ENCODE measurements around the gene MKLN1.

Gene MKLN1

DNA sequence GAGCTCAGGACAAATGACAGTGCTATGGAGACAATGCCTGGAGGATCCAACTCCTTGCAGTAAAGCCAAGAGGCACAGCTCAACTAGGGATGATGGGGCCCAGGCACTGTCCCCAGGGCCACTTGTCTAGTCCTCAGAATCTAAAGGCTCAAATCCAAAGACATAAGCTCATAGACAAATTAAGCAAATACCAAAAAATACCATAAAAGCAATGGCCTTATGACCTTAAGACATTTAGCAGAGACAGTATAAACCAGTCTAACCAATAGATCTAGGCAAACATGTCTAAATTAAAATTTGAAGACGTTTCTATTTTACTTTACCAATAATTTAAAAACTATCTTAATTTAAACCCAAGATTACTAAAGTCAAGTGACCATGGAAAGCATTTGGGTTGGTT is 14.8 kb upstream of the MKLN1 start:
- TF ChIP-seq, protein P1, sequence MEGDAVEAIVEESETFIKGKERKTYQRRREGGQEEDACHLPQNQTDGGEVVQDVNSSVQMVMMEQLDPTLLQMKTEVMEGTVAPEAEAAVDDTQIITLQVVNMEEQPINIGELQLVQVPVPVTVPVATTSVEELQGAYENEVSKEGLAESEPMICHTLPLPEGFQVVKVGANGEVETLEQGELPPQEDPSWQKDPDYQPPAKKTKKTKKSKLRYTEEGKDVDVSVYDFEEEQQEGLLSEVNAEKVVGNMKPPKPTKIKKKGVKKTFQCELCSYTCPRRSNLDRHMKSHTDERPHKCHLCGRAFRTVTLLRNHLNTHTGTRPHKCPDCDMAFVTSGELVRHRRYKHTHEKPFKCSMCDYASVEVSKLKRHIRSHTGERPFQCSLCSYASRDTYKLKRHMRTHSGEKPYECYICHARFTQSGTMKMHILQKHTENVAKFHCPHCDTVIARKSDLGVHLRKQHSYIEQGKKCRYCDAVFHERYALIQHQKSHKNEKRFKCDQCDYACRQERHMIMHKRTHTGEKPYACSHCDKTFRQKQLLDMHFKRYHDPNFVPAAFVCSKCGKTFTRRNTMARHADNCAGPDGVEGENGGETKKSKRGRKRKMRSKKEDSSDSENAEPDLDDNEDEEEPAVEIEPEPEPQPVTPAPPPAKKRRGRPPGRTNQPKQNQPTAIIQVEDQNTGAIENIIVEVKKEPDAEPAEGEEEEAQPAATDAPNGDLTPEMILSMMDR (IDR thresholded peaks at IDR 0.05) = no peak
- no peak overlapping the region for H3K4me3 ChIP-seq
- no peak overlapping the region for H3K27ac ChIP-seq
- DNase-seq (ENCODE audit: low spot score) = no peak

DNA sequence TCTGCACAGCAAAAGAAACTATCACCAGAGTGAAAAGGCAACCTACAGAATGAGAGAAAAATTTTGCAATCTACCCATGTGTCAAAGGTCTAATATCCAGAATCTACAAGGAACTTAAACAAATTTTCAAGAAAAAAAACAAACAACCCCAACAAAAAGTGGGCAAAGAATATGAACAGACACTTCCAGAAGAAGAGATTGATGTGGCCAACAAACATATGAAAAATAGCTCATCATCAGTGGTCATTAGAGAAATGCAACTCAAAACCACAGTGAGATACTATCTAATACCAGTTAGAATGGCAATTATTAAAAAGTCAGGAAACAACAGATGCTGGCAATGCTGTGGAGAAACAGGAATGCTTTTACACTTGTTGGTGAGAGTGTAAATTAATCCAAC is 7.1 kb upstream of the MKLN1 start:
- TF ChIP-seq, protein P1 (IDR thresholded peaks at IDR 0.05) = no peak
- H3K27ac ChIP-seq = no peak overlapping the region
- DNase-seq (ENCODE audit: low spot score) = no peak

DNA sequence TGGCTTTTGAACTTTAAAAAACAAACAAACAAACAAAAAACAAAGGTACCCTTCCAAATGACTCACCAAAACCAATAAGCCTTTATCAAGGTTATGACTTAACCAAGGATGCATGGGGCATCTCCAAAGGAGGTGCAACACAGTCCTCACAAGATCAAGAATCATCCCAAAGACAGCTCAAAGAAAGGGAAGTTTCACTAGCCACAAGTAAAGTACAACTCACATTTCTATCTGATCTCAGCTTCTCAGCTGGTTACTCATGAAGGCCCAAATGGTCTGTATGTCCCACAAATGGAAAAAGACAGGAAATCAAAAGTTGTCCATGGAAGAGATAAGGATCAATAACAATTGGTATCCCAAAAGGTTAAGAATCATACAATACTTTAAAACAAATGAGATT is 6.0 kb upstream of the MKLN1 start:
- no peak overlapping the region for H3K4me3 ChIP-seq
- H3K27ac ChIP-seq = no peak overlapping the region
- TF ChIP-seq, protein P1 (IDR thresholded peaks at IDR 0.05) = no peak
- no peak for DNase-seq (ENCODE audit: low spot score)

More for the DNA sequence above, 7.1 kb upstream of the MKLN1 start:
- no peak overlapping the region for H3K4me3 ChIP-seq

DNA sequence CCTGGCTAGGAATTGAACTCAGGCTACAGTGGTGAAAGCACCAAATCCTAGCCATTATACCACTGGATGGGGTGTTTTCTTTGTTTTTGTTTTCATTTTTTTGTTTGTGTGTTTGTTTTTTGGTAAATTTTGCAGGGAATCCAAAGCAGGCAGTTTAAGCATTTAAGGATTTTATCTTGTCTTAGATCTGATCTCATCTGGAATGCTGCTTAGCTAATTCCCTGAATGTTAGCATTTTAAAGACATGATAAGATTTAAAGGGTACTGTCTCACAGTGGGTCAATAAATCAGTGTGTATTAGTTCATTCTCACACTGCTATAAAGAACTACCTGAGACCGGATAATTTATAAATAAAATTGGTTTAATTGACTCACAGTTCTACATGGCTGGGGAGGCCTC is 5.6 kb upstream of the MKLN1 start:
- DNase-seq (ENCODE audit: low spot score) = no peak
- TF ChIP-seq, protein P1 (IDR thresholded peaks at IDR 0.05) = no peak
- Histone ChIP-seq H3K4me3 (no peak overlapping the region), H3K27ac (no peak overlapping the region)

DNA sequence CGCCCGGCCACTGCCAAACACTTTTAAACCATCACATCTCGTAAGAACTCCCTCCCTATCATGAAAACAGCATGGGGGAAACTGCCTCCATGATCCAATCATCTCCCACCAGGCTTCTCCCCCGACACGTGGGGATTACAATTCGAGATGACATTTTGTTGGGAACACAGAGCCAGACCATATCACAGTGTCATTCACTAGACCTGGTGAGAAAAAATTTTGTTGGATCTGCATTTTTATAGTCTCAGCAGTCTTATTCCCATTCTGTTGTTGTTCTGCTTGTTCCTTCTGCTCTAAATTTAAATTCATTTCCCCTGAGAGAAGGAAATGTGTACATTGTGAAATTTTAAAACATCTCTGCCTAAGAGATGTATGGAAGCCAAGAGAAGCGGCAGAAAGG is 4.8 kb upstream of the MKLN1 start:
- no peak overlapping the region for H3K4me3 ChIP-seq
- TF ChIP-seq, protein P1 (IDR thresholded peaks at IDR 0.05) = no peak
- no peak overlapping the region for H3K27ac ChIP-seq
- DNase-seq (ENCODE audit: low spot score) = no peak

DNA sequence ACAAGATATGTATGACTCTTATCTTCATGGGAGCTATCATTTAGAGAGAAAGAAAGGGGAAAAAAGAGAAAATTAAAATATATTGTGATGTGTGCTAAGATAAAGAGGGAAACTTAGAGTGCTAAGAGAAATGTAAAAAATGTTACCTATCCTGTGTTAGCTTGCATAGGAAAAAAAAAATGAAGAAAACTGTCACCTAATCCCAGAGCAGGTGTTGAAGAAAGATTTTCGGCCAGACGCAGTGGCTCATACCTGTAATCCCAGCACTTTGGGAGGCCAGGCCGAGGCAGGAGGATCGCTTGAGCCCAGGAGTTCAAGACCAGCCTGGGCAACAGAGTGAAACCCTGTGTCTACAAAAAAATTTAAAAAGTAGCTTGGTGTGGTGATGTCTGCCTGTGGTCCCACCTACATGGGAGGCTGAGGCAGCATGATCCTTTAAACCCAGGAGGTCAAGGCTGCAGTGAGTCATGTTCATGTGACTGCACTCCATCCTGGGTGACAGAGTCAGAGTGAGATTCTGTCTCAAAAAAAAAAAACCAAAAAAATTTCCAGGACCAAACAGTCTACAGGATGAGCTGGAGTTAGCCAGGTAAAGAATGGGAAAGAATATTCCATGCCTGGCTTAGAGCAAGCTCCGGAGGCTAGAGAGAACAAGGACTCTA is 2.4 kb upstream of the MKLN1 start:
- no peak overlapping the region for H3K4me3 ChIP-seq
- H3K27ac ChIP-seq = no peak overlapping the region
- TF ChIP-seq, protein P1 (IDR thresholded peaks at IDR 0.05) = no peak
- no peak for DNase-seq (ENCODE audit: low spot score)

DNA sequence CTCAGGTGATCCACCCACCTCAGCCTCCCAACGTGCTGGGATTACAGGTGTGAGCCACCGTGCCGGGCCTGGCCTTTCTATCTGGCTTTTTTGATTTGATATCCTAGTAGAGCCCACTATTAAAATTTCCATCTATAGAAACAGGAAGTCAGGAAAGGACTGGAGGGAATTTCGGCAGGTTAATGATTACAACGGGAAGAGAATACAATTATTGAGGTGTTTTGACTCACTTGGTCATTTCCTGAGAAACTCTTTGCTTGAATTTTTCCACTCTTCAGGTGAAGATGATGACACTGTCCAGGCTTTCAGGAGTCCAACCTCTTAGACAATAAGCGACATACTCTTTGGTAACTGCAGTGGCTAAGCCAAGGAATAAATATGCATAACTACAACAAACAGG is 1.1 kb upstream of the MKLN1 start:
- TF ChIP-seq, protein P1 (IDR thresholded peaks at IDR 0.05) = no peak
- peak overlapping the region; percentile 94 for H3K4me3 ChIP-seq
- no peak for DNase-seq (ENCODE audit: low spot score)
- peak overlapping the region; percentile 94 to 98 for H3K27ac ChIP-seq
